Measurements from ENCODE around the gene RALB.

DNA sequence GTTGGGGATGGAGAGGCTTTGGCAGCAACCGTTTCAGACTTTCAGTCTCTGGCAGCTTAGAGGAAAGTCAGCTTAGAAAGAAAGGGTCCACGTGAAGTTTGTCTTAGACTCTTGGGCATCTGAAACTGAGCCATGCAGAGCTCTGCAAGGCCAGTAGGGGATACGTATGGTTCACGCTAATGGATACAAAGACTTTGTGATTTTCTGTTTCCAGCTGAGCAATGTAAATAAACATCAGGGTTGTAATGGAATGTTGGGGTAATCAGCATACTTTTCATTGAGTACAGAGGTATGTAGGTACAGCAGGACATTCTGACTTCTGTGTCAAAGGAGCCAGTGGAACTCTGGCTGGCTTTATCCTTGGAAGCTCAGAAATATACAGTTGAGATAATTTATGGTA lies 31.0 kb downstream of the RALB start:
- TF ChIP-seq, protein P1, sequence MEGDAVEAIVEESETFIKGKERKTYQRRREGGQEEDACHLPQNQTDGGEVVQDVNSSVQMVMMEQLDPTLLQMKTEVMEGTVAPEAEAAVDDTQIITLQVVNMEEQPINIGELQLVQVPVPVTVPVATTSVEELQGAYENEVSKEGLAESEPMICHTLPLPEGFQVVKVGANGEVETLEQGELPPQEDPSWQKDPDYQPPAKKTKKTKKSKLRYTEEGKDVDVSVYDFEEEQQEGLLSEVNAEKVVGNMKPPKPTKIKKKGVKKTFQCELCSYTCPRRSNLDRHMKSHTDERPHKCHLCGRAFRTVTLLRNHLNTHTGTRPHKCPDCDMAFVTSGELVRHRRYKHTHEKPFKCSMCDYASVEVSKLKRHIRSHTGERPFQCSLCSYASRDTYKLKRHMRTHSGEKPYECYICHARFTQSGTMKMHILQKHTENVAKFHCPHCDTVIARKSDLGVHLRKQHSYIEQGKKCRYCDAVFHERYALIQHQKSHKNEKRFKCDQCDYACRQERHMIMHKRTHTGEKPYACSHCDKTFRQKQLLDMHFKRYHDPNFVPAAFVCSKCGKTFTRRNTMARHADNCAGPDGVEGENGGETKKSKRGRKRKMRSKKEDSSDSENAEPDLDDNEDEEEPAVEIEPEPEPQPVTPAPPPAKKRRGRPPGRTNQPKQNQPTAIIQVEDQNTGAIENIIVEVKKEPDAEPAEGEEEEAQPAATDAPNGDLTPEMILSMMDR (optimal IDR thresholded peaks at IDR 0.05 in 1 of 3, IDR thresholded peaks at IDR 0.05 in 1 of 3, conservative IDR thresholded peaks at IDR 0.05 in 1 of 3; ENCODE audit: extremely low read depth in 1 of 3, insufficient read depth in 2 of 3, low read length in 3 of 3), result peak in 2 of 3 experiments; percentile 10 to 12
- TF ChIP-seq EZH2 (IDR thresholded peaks at IDR 0.05; ENCODE audit: low read length), result no peak
